Muscle of leg (tissue), 11 donors: ENCODE measurements around the gene GPC5. TPM values are rescaled to one million over a fixed set of nuclear protein-coding genes. Genes with fewer than 3 reads are reported as not detected.
A peak's percentile ranks its signal among the peaks of the same experiment; 100 is the strongest.

Experiments
- DNase-seq: peaks from one replicate; pipeline ENCODE4 v3.0.0; 2013
- H3K27ac ChIP-seq: one replicate; pipeline ENCODE4 v1.5.1; 2013; ENCODE audit warnings: mild to moderate bottlenecking, low read length, control low read depth
- H3K27me3 ChIP-seq: one replicate; pipeline ENCODE4 v1.6.1; 2013; ENCODE audit warnings: low read length; ENCODE audit not compliant: control insufficient read depth, insufficient read depth
- H3K36me3 ChIP-seq: one replicate; pipeline ENCODE4 v1.6.1; 2013; ENCODE audit warnings: low read length; ENCODE audit not compliant: control insufficient read depth, insufficient read depth
- H3K4me1 ChIP-seq: one replicate; pipeline ENCODE4 v1.6.1; 2013; ENCODE audit warnings: low read length; ENCODE audit not compliant: control insufficient read depth, insufficient read depth
- H3K4me3 ChIP-seq: one replicate; pipeline ENCODE4 v1.5.1; 2013; ENCODE audit warnings: low read length, control low read depth
- H3K9me3 ChIP-seq: replicated peaks from 2 replicates; pipeline ENCODE4 v1.6.1; 2013; ENCODE audit warnings: low read depth, low read length; ENCODE audit not compliant: control insufficient read depth
- WGBS: methylation state at CpG from one replicate; pipeline ENCODE4 v1.1.5; 2013; ENCODE audit warnings: missing lambda C conversion rate; ENCODE audit not compliant: insufficient coverage; 5-methylcytosine and 5-hydroxymethylcytosine counted together
- polyA plus RNA-seq, 8 donors: library from polyadenylated mRNA; unstranded; fragments of 120-200 nt; gene quantifications; one replicate each; pipeline versions ENCODE4 v1.2.1 to v1.2.3, GENCODE V29; 2013; ENCODE audit warnings: inconsistent platforms in 1 of 8, low replicate concordance in 1 of 8; ENCODE audit not compliant: insufficient read length in 8 of 8, insufficient read depth in 1 of 8
- total RNA-seq: library from RNA; stranded (reverse); fragments of 120-200 nt; gene quantifications from one replicate; pipeline ENCODE4 v1.2.4, GENCODE V29; 2013

The GPC5 gene
- total and polyA plus RNA-seq, 9 donors, result 0.15 to 2.1 (median 0.40) TPM

DNA sequence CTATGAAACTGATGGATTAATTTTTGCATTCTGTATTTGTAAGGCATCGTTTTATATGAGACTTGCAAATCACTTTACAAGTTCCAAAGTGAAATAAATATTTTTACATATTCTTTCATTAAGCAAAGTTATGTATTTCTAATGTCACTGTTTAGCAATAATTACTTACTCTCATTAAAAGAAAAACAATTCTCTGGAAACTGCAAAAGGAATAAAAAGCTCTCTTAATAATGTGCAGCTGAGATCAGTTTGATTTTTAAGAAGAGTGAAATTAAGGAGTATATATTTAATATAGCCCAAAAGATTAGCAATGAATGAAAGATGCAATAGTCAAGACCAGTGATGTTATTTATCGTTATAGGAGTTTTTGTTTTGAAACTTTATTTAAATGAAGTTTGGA is 155.2 kb downstream of the GPC5 start:
- no peaks in the 10 kb centered on the region for H3K27me3 ChIP-seq
- WGBS, result no CpG with 5 or more reads among the region's 2 CpGs

GRCh38 chr13:91554101-91554500 is 155.7 kb downstream of the GPC5 start:
- WGBS, result 80% methylated on average over 1 of the region's 1 CpG
- H3K4me3 ChIP-seq, result no peak overlapping the region
- no peaks in the 10 kb centered on the region for H3K4me1 ChIP-seq
- H3K36me3 ChIP-seq, result no peaks in the 10 kb centered on the region
- H3K27ac ChIP-seq, result no peak overlapping the region
- H3K9me3 ChIP-seq, result no peaks in the 10 kb centered on the region
- no peak for DNase-seq
- H3K27me3 ChIP-seq, result no peaks in the 10 kb centered on the region

More for the DNA sequence above, 155.2 kb downstream of the GPC5 start:
- no peak overlapping the region for H3K4me3 ChIP-seq
- H3K36me3 ChIP-seq, result no peaks in the 10 kb centered on the region
- H3K27ac ChIP-seq, result no peak overlapping the region
- DNase-seq, result no peak
- no peaks in the 10 kb centered on the region for H3K9me3 ChIP-seq
- no peaks in the 10 kb centered on the region for H3K4me1 ChIP-seq

GRCh38 chr13:91557328-91558090 is 159.1 kb downstream of the GPC5 start:
- DNase-seq, result no peak
- WGBS, result no CpG with 5 or more reads among the region's 5 CpGs
- Histone ChIP-seq H3K27me3 (no peaks in the 10 kb centered on the region), H3K4me1 (no peaks in the 10 kb centered on the region), H3K27ac (no peak overlapping the region), H3K36me3 (no peaks in the 10 kb centered on the region), H3K9me3 (no peaks in the 10 kb centered on the region), H3K4me3 (no peak overlapping the region)

- 45% methylated on average over 1 of the region's 5 CpGs for WGBS
- H3K27me3 ChIP-seq, result no peaks in the 10 kb centered on the region
- no peaks in the 10 kb centered on the region for H3K36me3 ChIP-seq
- H3K9me3 ChIP-seq, result no peaks in the 10 kb centered on the region
- H3K27ac ChIP-seq, result no peak overlapping the region
- no peak overlapping the region for H3K4me3 ChIP-seq
- H3K4me1 ChIP-seq, result no peaks in the 10 kb centered on the region
- DNase-seq, result peak; percentile 46
Observed at GRCh38 chr13:91563799-91564198, 165.4 kb downstream of the GPC5 start.

GRCh38 chr13:91564396-91564795 is 166.0 kb downstream of the GPC5 start:
- H3K27me3 ChIP-seq, result no peaks in the 10 kb centered on the region
- no peaks in the 10 kb centered on the region for H3K9me3 ChIP-seq
- no peaks in the 10 kb centered on the region for H3K36me3 ChIP-seq
- 80% methylated on average over 1 of the region's 4 CpGs for WGBS
- no peak overlapping the region for H3K27ac ChIP-seq
- H3K4me1 ChIP-seq, result no peaks in the 10 kb centered on the region
- peak; percentile 9 for DNase-seq
- no peak overlapping the region for H3K4me3 ChIP-seq

- Histone ChIP-seq H3K27me3 (no peaks in the 10 kb centered on the region), H3K9me3 (no peaks in the 10 kb centered on the region), H3K27ac (no peak overlapping the region), H3K36me3 (no peaks in the 10 kb centered on the region), H3K4me1 (no peaks in the 10 kb centered on the region), H3K4me3 (no peak overlapping the region)
- WGBS, result 30% methylated on average over 2 of the region's 5 CpGs
- peak; percentile 91 for DNase-seq
Observed at GRCh38 chr13:91565296-91565695, 166.9 kb downstream of the GPC5 start.

DNA sequence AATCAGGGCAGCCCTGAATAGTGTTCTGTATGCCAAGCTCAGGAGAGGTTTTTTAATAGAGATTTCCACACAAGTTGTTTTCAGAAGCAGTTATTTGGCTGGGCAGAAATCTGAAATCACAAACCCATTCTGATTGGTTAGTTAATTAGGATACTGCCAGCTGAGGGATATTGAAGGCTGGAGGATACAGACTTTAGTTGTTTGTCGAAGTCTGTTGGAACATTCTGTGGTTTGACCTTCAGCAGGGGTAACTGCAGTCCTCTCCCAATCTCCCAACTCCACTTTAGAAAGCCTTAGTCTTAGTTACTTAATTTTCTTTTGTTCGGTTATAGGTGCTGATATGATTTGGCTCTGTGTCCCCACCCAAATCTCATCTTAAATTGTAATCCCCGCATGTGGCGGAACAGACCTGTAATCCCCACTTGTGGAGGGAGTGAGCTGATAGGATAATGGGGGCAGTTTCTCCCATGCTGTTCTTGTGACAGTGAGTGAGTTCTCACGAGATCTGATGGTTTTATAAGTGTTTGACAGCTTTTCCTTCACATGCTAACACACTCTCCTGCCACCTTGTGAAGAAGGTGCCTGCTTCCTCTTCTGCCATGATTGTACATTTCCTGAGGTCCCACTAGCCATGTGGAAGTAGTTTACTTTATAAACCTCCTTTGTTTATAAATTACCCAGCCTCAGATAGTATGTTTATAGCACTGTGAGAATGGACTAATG is 169.2 kb downstream of the GPC5 start:
- H3K27ac ChIP-seq, result no peak overlapping the region
- no peak for DNase-seq
- H3K36me3 ChIP-seq, result no peaks in the 10 kb centered on the region
- H3K9me3 ChIP-seq, result no peaks in the 10 kb centered on the region
- no peaks in the 10 kb centered on the region for H3K4me1 ChIP-seq
- no peak overlapping the region for H3K4me3 ChIP-seq
- H3K27me3 ChIP-seq, result no peaks in the 10 kb centered on the region
- no CpG with 5 or more reads among the region's 5 CpGs for WGBS

- Histone ChIP-seq H3K9me3 (no peaks in the 10 kb centered on the region), H3K27ac (no peak overlapping the region), H3K4me1 (no peaks in the 10 kb centered on the region), H3K4me3 (no peak overlapping the region), H3K27me3 (no peaks in the 10 kb centered on the region), H3K36me3 (no peaks in the 10 kb centered on the region)
- no peak for DNase-seq
- WGBS, result no CpG with 5 or more reads among the region's 5 CpGs
Observed at GRCh38 chr13:91571681-91572080, 173.3 kb downstream of the GPC5 start.

- no peak overlapping the region for H3K27ac ChIP-seq
- H3K4me3 ChIP-seq, result no peak overlapping the region
- 67% methylated on average over 1 of the region's 1 CpG for WGBS
- no peaks in the 10 kb centered on the region for H3K27me3 ChIP-seq
- no peaks in the 10 kb centered on the region for H3K4me1 ChIP-seq
- H3K9me3 ChIP-seq, result no peaks in the 10 kb centered on the region
- no peaks in the 10 kb centered on the region for H3K36me3 ChIP-seq
- DNase-seq, result no peak
Observed at GRCh38 chr13:91572439-91572838, 174.0 kb downstream of the GPC5 start.

DNA sequence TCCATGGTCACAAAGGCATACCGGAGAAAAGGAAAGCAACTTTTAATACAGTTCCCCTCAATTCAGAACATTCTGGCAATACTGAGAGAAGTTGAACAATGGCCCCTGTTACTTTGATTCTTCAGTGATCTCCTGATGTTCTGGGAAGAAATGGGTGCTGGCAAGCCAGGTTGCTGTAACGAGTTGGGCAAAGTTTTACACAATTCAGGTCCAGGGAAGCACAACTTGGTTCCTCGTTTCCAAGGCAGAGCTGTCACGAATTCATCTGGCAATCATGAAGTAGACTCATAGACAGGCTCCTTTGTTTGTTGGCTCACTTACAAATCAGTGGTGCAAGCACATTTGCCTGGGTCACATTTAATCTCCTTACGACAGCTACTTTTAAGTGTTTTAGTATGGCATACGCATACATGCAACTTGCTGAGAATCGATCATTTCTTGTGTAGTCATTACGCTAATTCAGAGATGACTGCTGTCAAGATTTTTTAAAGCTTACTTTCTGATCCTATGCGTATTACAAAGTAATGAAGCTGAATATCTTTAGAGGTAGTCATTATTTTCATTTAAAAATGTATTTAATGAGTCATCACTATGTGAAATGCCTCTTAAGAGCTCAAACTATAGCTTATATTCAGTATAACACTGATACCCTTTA is 174.7 kb downstream of the GPC5 start:
- Histone ChIP-seq H3K27ac (no peak overlapping the region), H3K9me3 (no peaks in the 10 kb centered on the region), H3K36me3 (no peaks in the 10 kb centered on the region), H3K27me3 (no peaks in the 10 kb centered on the region), H3K4me3 (no peak overlapping the region), H3K4me1 (no peaks in the 10 kb centered on the region)
- WGBS, result 79% methylated on average over 3 of the region's 9 CpGs
- DNase-seq, result no peak
